ENCODE measurements around the gene ABCB6.

The ABCB6 gene

GRCh38 chr2:219218732-219219701 lies at the start of gene ABCB6:
Gene ABCB6 (minus strand): TSS chr2:219218958. CDS start chr2:219218673, 285 bp downstream.
- peak within 1 kb of the TSS; percentile 80 for H3K27ac ChIP-seq (ENCODE audit: extremely low read depth, low read depth, low read length)
- ChIA-PET POLR2A (interaction anchor here (0.6 to 6.2 kb wide), 11 partner anchors 8 to 60 kb away, joined by 3 to 42 read pairs (median 7); partner anchors contain the start of genes ANKZF1, ATG9A, CNPPD1 and DNAJB2), CTCF (interaction anchor here (0.6 to 2.6 kb wide), 5 partner anchors 13 to 80 kb away, joined by 3 to 9 read pairs (median 3); no protein-coding TSS in a partner anchor)
- H3K4me3 ChIP-seq (ENCODE audit: low read depth, low read length), result peak within 1 kb of the TSS; percentile 27
- peaks cover 3 to 76% of the 10 kb centered on the region in 2 experiments; a peak in 2 of 3 replicates for H3K36me3 ChIP-seq (ENCODE audit: control insufficient read depth in 2 of 2, insufficient read depth in 1 of 2, low read length in 2 of 2)
- no peaks in the 10 kb centered on the region for H3K9me3 ChIP-seq (ENCODE audit: control insufficient read depth, insufficient read depth, low read depth, low read length)
- no peaks in the 10 kb centered on the region for H3K4me1 ChIP-seq (ENCODE audit: control insufficient read depth, insufficient read depth, low read length)
- peak; percentile 49; the same call in 1 of the 2 replicates for TF ChIP-seq ZNF76 (tag by site-specific recombination; IDR thresholded peaks at IDR 0.05; ENCODE audit: borderline replicate concordance, low read depth)
- TF ChIP-seq, protein P1, sequence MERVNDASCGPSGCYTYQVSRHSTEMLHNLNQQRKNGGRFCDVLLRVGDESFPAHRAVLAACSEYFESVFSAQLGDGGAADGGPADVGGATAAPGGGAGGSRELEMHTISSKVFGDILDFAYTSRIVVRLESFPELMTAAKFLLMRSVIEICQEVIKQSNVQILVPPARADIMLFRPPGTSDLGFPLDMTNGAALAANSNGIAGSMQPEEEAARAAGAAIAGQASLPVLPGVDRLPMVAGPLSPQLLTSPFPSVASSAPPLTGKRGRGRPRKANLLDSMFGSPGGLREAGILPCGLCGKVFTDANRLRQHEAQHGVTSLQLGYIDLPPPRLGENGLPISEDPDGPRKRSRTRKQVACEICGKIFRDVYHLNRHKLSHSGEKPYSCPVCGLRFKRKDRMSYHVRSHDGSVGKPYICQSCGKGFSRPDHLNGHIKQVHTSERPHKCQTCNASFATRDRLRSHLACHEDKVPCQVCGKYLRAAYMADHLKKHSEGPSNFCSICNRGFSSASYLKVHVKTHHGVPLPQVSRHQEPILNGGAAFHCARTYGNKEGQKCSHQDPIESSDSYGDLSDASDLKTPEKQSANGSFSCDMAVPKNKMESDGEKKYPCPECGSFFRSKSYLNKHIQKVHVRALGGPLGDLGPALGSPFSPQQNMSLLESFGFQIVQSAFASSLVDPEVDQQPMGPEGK (tag by site-specific recombination; IDR thresholded peaks at IDR 0.05), result peak; percentile 44; the same call in 1 of the 2 replicates
- no peak for TF ChIP-seq ZNF394 (tag by site-specific recombination; IDR thresholded peaks at IDR 0.05; ENCODE audit: borderline replicate concordance)
- peak; percentile 31; the same call in 1 of the 2 replicates for TF ChIP-seq KLF1 (tag by site-specific recombination; IDR thresholded peaks at IDR 0.05)
- TF ChIP-seq YY1 (tag by site-specific recombination; IDR thresholded peaks at IDR 0.05), result no peak
- TF ChIP-seq SCRT2 (tag by site-specific recombination; IDR thresholded peaks at IDR 0.05), result no peak
- no peak for TF ChIP-seq KLF7 (tag by site-specific recombination; IDR thresholded peaks at IDR 0.05; ENCODE audit: borderline replicate concordance)
- TF ChIP-seq ZNF518A (tag by site-specific recombination; conservative IDR thresholded peaks at IDR 0.05; ENCODE audit: low read depth), result no peak
- no peak for TF ChIP-seq SALL2 (tag by site-specific recombination; IDR thresholded peaks at IDR 0.05; ENCODE audit: borderline replicate concordance)
- 0 out of 2 replicates have a peak, but pooled peaks have one; percentile 29 for TF ChIP-seq KLF17 (tag by site-specific recombination; IDR thresholded peaks at IDR 0.05)
- no peak for TF ChIP-seq OVOL3 (tag by site-specific recombination; IDR thresholded peaks at IDR 0.05)
- TF ChIP-seq ZNF404 (tag by site-specific recombination; IDR thresholded peaks at IDR 0.05), result no peak
- TF ChIP-seq, protein P2, sequence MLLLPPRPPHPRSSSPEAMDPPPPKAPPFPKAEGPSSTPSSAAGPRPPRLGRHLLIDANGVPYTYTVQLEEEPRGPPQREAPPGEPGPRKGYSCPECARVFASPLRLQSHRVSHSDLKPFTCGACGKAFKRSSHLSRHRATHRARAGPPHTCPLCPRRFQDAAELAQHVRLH (tag by site-specific recombination; IDR thresholded peaks at IDR 0.05), result no peak
- no peak for TF ChIP-seq HOXD13 (CRISPR knock-in tag; IDR thresholded peaks at IDR 0.05; ENCODE audit: borderline replicate concordance)
- TF ChIP-seq CTCF (tag by site-specific recombination; IDR thresholded peaks at IDR 0.05), result no peak
- TF ChIP-seq SP7 (tag by site-specific recombination; IDR thresholded peaks at IDR 0.05), result 0 out of 2 replicates have a peak, but pooled peaks have one; percentile 11
- TF ChIP-seq ZNF2 (tag by site-specific recombination; IDR thresholded peaks at IDR 0.05), result no peak
- TF ChIP-seq ZBTB17 (tag by site-specific recombination; IDR thresholded peaks at IDR 0.05), result peak; percentile 39
- no peak for TF ChIP-seq MZF1 (tag by site-specific recombination; IDR thresholded peaks at IDR 0.05; ENCODE audit: borderline replicate concordance)
- TF ChIP-seq ZFP69B (tag by site-specific recombination; IDR thresholded peaks at IDR 0.05), result no peak
- TF ChIP-seq KLF9 (tag by site-specific recombination; IDR thresholded peaks at IDR 0.05; ENCODE audit: low read depth), result peak; percentile 52; the same call in 1 of the 2 replicates
- no peak for TF ChIP-seq ZNF513 (tag by site-specific recombination; IDR thresholded peaks at IDR 0.05)
- peak; percentile 38 for TF ChIP-seq ZBTB8A (tag by site-specific recombination; IDR thresholded peaks at IDR 0.05)
- no peak for TF ChIP-seq ZNF248 (tag by site-specific recombination; IDR thresholded peaks at IDR 0.05)
